Mucosa of gallbladder (tissue), 1 donor: ENCODE measurements around the gene SLC2A14. TPM values are rescaled to one million over a fixed set of nuclear protein-coding genes. Genes with fewer than 3 reads are reported as not detected.
A peak's percentile ranks its signal among the peaks of the same experiment; 100 is the strongest.
"Not testable (repeated sequence)": the region's sequence is repeated elsewhere in the genome, so short reads cannot be mapped to it uniquely, and the experiment has no call there.

Experiments used
- DNase-seq: peaks from one replicate; pipeline ENCODE4 v3.0.0-alpha.2; 2020; ENCODE audit warnings: low spot score
- total RNA-seq: library from RNA; stranded (reverse); gene quantifications from one replicate; pipeline ENCODE4 v1.2.1, GENCODE V29; 2021
- donor health status: DM: no; HTN: no; CAD: no.

SLC2A14 gene
- total RNA-seq, 1 donor from 2014 or later, result 1.1 TPM

GRCh38 chr12:7833831-7834230 lies 38.9 kb downstream of the SLC2A14 start:
- no peak for DNase-seq

- not testable (repeated sequence) for DNase-seq
These were observed 39.5 kb downstream of the SLC2A14 start for GRCh38 chr12:7833201-7833600.

- no peak for DNase-seq
These were observed 40.5 kb downstream of the SLC2A14 start for GRCh38 chr12:7832059-7832696.

GRCh38 chr12:7829737-7830136 lies 43.0 kb downstream of the SLC2A14 start:
- not testable (repeated sequence) for DNase-seq

GRCh38 chr12:7825754-7826153 lies 47.0 kb downstream of the SLC2A14 start:
- not testable (repeated sequence) for DNase-seq

GRCh38 chr12:7806863-7807487 lies 65.7 kb downstream of the SLC2A14 start:
- peak; percentile 75 for DNase-seq

GRCh38 chr12:7806319-7806718 lies 66.4 kb downstream of the SLC2A14 start:
- not testable (repeated sequence) for DNase-seq

GRCh38 chr12:7801460-7801859 lies 71.3 kb downstream of the SLC2A14 start:
- DNase-seq, result no peak

GRCh38 chr12:7798750-7799308 lies 73.9 kb downstream of the SLC2A14 start:
- not testable (repeated sequence) for DNase-seq

- peak; percentile 32 for DNase-seq
These were observed 74.9 kb downstream of the SLC2A14 start for GRCh38 chr12:7797698-7798398.

GRCh38 chr12:7797269-7797668 lies 75.4 kb downstream of the SLC2A14 start:
- not testable (repeated sequence) for DNase-seq

GRCh38 chr12:7793211-7793610 lies 79.5 kb downstream of the SLC2A14 start:
- no peak for DNase-seq

- not testable (repeated sequence) for DNase-seq
These were observed 83.7 kb downstream of the SLC2A14 start, which contains the start of gene NANOG for GRCh38 chr12:7788884-7789528. TSS of gene NANOG (plus strand) at chr12:7789402. CDS start at chr12:7789615, 213 bp downstream.

GRCh38 chr12:7788294-7788660 lies 84.4 kb downstream of the SLC2A14 start:
- no peak for DNase-seq

- no peak for DNase-seq
These were observed 85.0 kb downstream of the SLC2A14 start for GRCh38 chr12:7787574-7788293.

GRCh38 chr12:7784701-7785100 lies 88.0 kb downstream of the SLC2A14 start:
- no peak for DNase-seq

GRCh38 chr12:7783433-7783832 lies 89.3 kb downstream of the SLC2A14 start:
- not testable (repeated sequence) for DNase-seq

GRCh38 chr12:7782055-7782454 lies 90.7 kb downstream of the SLC2A14 start:
- DNase-seq, result no peak

GRCh38 chr12:7781274-7781673 lies 91.4 kb downstream of the SLC2A14 start:
- no peak for DNase-seq

- no peak for DNase-seq
These were observed 102.7 kb downstream of the SLC2A14 start for GRCh38 chr12:7769999-7770398.
